Measurements from ENCODE around the gene FAM131C.

The FAM131C gene

GRCh38 chr1:16077406-16078245 lies 4.2 kb upstream of the FAM131C start:
- Histone ChIP-seq H3K36me3 (ENCODE audit: low read length) (no peaks in the 10 kb centered on the region), H3K9ac (ENCODE audit: low read length) (no peak overlapping the region), H2AFZ (ENCODE audit: low read depth, low read length, severe bottlenecking) (no peak overlapping the region), H3K27me3 (ENCODE audit: low read length) (no peaks in the 10 kb centered on the region), H3K4me3 (ENCODE audit: insufficient read depth, low read length, poor library complexity, severe bottlenecking) (no peak overlapping the region), H4K20me1 (ENCODE audit: low read depth, low read length) (no peaks in the 10 kb centered on the region), H3K4me2 (ENCODE audit: low read depth, low read length, poor library complexity, severe bottlenecking) (no peak overlapping the region), H3K27ac (ENCODE audit: low read depth, low read length) (no peak overlapping the region), H3K9me2 (replicated peaks; ENCODE audit: insufficient read depth, low read length) (no peaks in the 10 kb centered on the region), H3K9me3 (ENCODE audit: insufficient read depth, low read length) (no peaks in the 10 kb centered on the region), H3K79me2 (ENCODE audit: insufficient read depth, low read length) (no peaks in the 10 kb centered on the region), H3F3A (ENCODE audit: insufficient read depth) (no peaks in the 10 kb centered on the region)
- TF ChIP-seq EZH2phosphoT487 (conservative IDR thresholded peaks at IDR 0.05; ENCODE audit: low read length) (no peak), CTCF (IDR thresholded peaks at IDR 0.05; ENCODE audit: insufficient read depth, low read length, poor library complexity, severe bottlenecking) (no peak)

DNA sequence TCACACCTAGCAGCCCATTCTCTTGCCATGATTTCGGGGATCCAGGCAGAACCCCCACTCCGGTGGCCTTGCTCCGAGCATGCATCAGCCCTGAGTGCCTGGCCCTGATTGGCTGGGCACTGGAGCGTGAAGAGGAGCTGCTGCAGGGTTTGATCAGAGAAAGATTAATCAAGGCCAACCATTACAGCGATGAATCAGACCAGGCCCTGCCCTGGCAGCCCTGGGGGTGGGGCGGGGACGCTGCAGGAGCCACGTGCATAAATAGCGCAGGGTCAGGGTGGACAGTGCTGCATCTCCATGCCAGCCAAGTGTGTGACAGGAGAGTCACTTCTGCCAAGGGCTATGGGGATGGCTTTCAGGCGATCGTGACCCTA lies 3.4 kb upstream of the FAM131C start:
- TF ChIP-seq CTCF (IDR thresholded peaks at IDR 0.05; ENCODE audit: insufficient read depth, low read length, poor library complexity, severe bottlenecking) (no peak), EZH2phosphoT487 (conservative IDR thresholded peaks at IDR 0.05; ENCODE audit: low read length) (no peak)
- Histone ChIP-seq H3K9me3 (ENCODE audit: insufficient read depth, low read length) (no peaks in the 10 kb centered on the region), H3F3A (ENCODE audit: insufficient read depth) (no peaks in the 10 kb centered on the region), H3K27ac (ENCODE audit: low read depth, low read length) (no peak overlapping the region), H3K36me3 (ENCODE audit: low read length) (no peaks in the 10 kb centered on the region), H2AFZ (ENCODE audit: low read depth, low read length, severe bottlenecking) (no peak overlapping the region), H4K20me1 (ENCODE audit: low read depth, low read length) (no peaks in the 10 kb centered on the region), H3K4me3 (ENCODE audit: insufficient read depth, low read length, poor library complexity, severe bottlenecking) (no peak overlapping the region), H3K9me2 (replicated peaks; ENCODE audit: insufficient read depth, low read length) (no peaks in the 10 kb centered on the region), H3K27me3 (ENCODE audit: low read length) (no peaks in the 10 kb centered on the region), H3K79me2 (ENCODE audit: insufficient read depth, low read length) (no peaks in the 10 kb centered on the region), H3K4me2 (ENCODE audit: low read depth, low read length, poor library complexity, severe bottlenecking) (no peak overlapping the region), H3K9ac (ENCODE audit: low read length) (no peak overlapping the region)

GRCh38 chr1:16076031-16076864 lies 2.8 kb upstream of the FAM131C start:
- no peak overlapping the region for H2AFZ ChIP-seq (ENCODE audit: low read depth, low read length, severe bottlenecking)
- no peaks in the 10 kb centered on the region for H3K27me3 ChIP-seq (ENCODE audit: low read length)
- no peaks in the 10 kb centered on the region for H3K79me2 ChIP-seq (ENCODE audit: insufficient read depth, low read length)
- H3K27ac ChIP-seq (ENCODE audit: low read depth, low read length) = no peak overlapping the region
- no peak overlapping the region for H3K4me3 ChIP-seq (ENCODE audit: insufficient read depth, low read length, poor library complexity, severe bottlenecking)
- TF ChIP-seq EZH2phosphoT487 (conservative IDR thresholded peaks at IDR 0.05; ENCODE audit: low read length) (no peak), CTCF (IDR thresholded peaks at IDR 0.05; ENCODE audit: insufficient read depth, low read length, poor library complexity, severe bottlenecking) (no peak)
- H4K20me1 ChIP-seq (ENCODE audit: low read depth, low read length) = no peaks in the 10 kb centered on the region
- H3F3A ChIP-seq (ENCODE audit: insufficient read depth) = no peaks in the 10 kb centered on the region
- no peaks in the 10 kb centered on the region for H3K9me3 ChIP-seq (ENCODE audit: insufficient read depth, low read length)
- no peak overlapping the region for H3K9ac ChIP-seq (ENCODE audit: low read length)
- no peaks in the 10 kb centered on the region for H3K9me2 ChIP-seq (replicated peaks; ENCODE audit: insufficient read depth, low read length)
- no peaks in the 10 kb centered on the region for H3K36me3 ChIP-seq (ENCODE audit: low read length)
- no peak overlapping the region for H3K4me2 ChIP-seq (ENCODE audit: low read depth, low read length, poor library complexity, severe bottlenecking)
